ENCODE measurements around the gene PAQR5. TPM values are rescaled to one million over a fixed set of nuclear protein-coding genes. Genes with fewer than 3 reads are reported as not detected.
"Not testable (repeated sequence)": the region's sequence is repeated elsewhere in the genome, so short reads cannot be mapped to it uniquely, and the experiment has no call there.

Gene PAQR5
- total RNA-seq, 1 donor from 2014 or later: 0.53 TPM

DNA sequence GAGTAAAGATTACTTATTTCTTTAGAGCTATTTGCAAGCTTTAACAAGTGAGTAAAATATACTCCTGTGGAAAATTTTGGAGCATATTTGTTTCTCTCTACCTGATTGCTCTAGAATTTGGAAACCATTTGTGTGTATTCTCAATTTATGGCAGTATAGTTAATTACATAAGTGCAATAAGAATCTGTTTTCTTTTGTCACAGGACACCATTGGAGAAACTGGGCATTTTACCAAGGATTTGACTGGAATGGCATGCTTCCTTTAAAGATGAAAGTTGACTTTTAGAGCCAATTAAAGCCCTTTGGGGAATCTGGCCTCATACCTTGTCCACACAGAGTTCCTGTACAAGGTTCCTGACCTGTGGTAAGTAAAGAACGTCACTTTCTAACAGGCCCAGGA is 38.4 kb downstream of the PAQR5 start:
- DNase-seq (ENCODE audit: low read depth) (no peak), FAIRE-seq (no peak)
- no peaks in the 10 kb centered on the region for H3K27me3 ChIP-seq (ENCODE audit: control insufficient read depth, insufficient read depth, low read length)
- TF ChIP-seq, protein P1, sequence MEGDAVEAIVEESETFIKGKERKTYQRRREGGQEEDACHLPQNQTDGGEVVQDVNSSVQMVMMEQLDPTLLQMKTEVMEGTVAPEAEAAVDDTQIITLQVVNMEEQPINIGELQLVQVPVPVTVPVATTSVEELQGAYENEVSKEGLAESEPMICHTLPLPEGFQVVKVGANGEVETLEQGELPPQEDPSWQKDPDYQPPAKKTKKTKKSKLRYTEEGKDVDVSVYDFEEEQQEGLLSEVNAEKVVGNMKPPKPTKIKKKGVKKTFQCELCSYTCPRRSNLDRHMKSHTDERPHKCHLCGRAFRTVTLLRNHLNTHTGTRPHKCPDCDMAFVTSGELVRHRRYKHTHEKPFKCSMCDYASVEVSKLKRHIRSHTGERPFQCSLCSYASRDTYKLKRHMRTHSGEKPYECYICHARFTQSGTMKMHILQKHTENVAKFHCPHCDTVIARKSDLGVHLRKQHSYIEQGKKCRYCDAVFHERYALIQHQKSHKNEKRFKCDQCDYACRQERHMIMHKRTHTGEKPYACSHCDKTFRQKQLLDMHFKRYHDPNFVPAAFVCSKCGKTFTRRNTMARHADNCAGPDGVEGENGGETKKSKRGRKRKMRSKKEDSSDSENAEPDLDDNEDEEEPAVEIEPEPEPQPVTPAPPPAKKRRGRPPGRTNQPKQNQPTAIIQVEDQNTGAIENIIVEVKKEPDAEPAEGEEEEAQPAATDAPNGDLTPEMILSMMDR (IDR thresholded peaks at IDR 0.05; ENCODE audit: insufficient read depth, low read length, severe bottlenecking): no peak
- H3K4me3 ChIP-seq (ENCODE audit: low read depth, low read length): no peak overlapping the region
- H3K36me3 ChIP-seq (ENCODE audit: control insufficient read depth, insufficient read depth, low read length): no peaks in the 10 kb centered on the region

DNA sequence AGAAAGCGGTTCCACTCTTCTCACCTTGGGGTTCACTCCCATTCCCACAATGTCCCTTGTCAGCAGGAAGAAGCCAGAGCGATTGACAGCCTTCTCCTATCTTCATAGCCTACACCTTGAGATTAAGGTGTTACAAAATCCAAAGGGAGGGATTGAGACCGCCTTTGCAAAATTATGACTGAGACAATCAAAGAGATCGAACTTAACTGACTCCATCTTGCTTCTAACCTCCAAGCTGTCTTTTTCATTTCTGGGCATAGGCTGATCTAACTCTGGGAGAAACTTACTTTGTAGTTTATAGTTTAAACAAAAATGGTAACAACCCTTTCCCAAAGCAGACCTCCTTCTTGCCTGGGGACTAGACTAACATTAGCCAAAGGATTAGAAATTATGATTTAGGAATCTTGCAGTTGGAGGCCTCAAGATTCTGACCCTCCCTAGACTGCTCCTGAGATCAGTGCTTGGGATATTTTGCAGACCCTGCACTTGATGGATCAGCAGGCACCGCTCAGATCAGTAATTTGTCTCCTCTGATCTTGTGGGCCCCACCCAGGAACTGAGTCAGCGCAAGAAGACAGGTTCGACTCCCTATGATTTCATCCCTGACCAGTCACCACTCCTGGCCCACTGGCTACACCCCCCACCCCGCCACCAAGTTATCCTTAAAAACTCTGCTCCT is 40.0 kb downstream of the PAQR5 start:
- peak; percentile 63 for DNase-seq (ENCODE audit: low read depth)
- Histone ChIP-seq H3K36me3 (ENCODE audit: control insufficient read depth, insufficient read depth, low read length) (no peaks in the 10 kb centered on the region), H3K4me3 (ENCODE audit: low read depth, low read length) (no peak overlapping the region), H3K27me3 (ENCODE audit: control insufficient read depth, insufficient read depth, low read length) (no peaks in the 10 kb centered on the region)
- FAIRE-seq: no peak
- TF ChIP-seq, protein P1 (IDR thresholded peaks at IDR 0.05; ENCODE audit: insufficient read depth, low read length, severe bottlenecking): no peak

DNA sequence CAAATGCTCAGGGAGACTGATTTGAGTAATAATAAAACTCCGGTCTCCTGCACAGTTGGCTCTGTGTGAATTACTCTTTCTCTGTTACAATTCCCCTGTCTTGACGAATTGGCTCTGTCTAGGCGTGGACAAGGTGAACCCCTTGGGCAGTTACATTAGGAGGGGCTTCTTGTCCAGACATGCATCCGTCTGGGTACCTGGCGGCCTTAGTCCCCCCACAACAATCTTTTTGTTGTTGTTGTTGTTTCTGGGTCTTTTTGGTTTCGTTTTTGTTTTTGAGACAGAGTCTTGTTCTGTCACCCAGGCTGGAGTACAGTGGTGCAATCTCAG is 40.5 kb downstream of the PAQR5 start:
- H3K36me3 ChIP-seq (ENCODE audit: control insufficient read depth, insufficient read depth, low read length); H3K27me3 ChIP-seq (ENCODE audit: control insufficient read depth, insufficient read depth, low read length); FAIRE-seq; DNase-seq (ENCODE audit: low read depth); H3K4me3 ChIP-seq (ENCODE audit: low read depth, low read length): not testable (repeated sequence)

DNA sequence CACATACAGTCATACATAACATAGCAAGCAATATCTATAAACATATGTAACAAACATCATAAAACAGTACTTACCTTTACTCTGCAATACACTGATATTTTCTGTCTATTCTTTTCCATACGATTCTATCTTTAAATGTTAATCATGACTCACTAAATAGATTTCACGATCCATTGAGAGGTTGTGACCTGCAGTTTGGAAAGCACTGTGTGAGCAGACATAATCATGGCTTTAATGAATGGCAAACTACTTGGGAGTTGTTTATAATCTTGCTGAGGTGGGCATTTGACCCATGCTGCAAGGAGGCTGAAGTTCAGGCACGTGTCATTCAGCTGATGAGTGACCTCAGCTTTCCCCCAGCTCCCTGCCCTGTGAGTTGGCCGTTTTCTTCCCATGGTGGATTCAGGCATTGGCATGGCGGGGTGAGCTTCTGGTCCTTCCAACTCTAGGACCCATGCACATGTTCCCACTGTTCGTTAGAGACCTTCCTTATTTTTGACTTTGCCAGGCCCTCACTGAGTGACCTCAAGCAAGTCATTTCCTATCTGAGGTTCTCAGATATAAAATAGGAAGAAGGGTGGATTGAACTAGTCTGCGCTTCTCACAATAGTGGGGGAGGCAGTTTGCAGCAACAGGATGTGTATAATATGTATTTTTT is 41.7 kb downstream of the PAQR5 start:
- Histone ChIP-seq H3K36me3 (ENCODE audit: control insufficient read depth, insufficient read depth, low read length) (no peaks in the 10 kb centered on the region), H3K27me3 (ENCODE audit: control insufficient read depth, insufficient read depth, low read length) (no peaks in the 10 kb centered on the region), H3K4me3 (ENCODE audit: low read depth, low read length) (no peak overlapping the region)
- TF ChIP-seq, protein P1 (IDR thresholded peaks at IDR 0.05; ENCODE audit: insufficient read depth, low read length, severe bottlenecking): no peak
- no peak for FAIRE-seq
- no peak for DNase-seq (ENCODE audit: low read depth)

DNA sequence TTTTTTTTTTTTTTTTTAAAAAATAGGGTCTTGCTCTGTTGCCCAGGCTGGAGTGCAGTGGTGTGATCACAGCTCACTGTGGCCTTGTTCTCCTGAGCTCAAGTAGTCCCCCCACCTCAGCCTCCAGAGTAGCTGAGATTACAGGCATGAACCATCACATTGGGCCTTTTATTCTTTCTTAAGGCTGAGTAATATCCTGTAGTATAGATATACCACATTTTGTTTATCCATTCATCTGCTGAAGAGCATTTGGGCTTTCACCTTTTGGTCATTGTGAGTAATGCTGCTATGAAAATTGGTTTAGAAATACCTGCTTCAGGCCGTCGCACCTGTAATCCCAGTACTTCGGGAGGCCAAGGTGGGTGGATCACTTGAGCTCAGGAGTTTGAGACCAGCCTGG is 42.6 kb downstream of the PAQR5 start:
- TF ChIP-seq, protein P1 (IDR thresholded peaks at IDR 0.05; ENCODE audit: insufficient read depth, low read length, severe bottlenecking): no peak
- no peaks in the 10 kb centered on the region for H3K36me3 ChIP-seq (ENCODE audit: control insufficient read depth, insufficient read depth, low read length)
- H3K4me3 ChIP-seq (ENCODE audit: low read depth, low read length): no peak overlapping the region
- peak; percentile 77 for DNase-seq (ENCODE audit: low read depth)
- no peaks in the 10 kb centered on the region for H3K27me3 ChIP-seq (ENCODE audit: control insufficient read depth, insufficient read depth, low read length)
- FAIRE-seq: no peak

DNA sequence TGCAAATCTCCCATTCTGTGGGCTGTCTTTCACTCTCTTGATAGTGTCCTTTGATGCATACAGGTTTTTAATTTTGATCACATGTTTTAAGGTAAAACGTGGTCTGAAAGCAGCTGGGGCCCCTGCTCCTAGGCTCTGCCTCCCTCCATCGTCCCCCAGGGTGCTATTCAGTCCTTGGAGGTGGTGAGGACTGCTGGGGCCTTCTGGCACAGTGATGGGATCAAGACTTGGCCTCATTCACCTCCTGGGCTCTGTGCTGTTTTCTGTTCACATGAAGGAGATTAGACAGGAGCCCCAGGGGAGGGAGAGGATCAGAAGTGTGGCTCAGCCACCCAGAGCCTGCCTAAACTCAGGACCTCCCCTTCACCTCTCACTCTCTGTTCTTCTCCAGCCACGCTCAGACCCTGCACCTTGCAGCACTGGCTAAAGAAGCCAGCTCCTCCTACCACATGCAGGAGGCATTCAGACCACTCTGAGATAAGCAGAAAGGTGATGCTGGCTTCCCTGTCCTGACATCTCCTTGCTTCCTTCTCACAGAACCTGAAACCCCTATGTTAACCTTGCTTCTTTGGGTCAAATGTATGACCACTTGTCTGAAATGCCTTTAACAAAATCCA is 43.9 kb downstream of the PAQR5 start:
- no peaks in the 10 kb centered on the region for H3K27me3 ChIP-seq (ENCODE audit: control insufficient read depth, insufficient read depth, low read length)
- FAIRE-seq (no peak), DNase-seq (ENCODE audit: low read depth) (no peak)
- no peak overlapping the region for H3K4me3 ChIP-seq (ENCODE audit: low read depth, low read length)
- TF ChIP-seq, protein P1 (IDR thresholded peaks at IDR 0.05; ENCODE audit: insufficient read depth, low read length, severe bottlenecking): no peak
- H3K36me3 ChIP-seq (ENCODE audit: control insufficient read depth, insufficient read depth, low read length): no peaks in the 10 kb centered on the region

All from bronchial epithelial cell (primary cell).